LNCAP (cell line): Measurements from ENCODE around the gene BEND3.

Experiments used
- TF ChIP-seq, protein P1 (sequence below): fragments of 450-650 bp; IDR thresholded peaks from 2 replicates; pipeline ENCODE4 v1.5.1; 2017; ENCODE audit warnings: mild to moderate bottlenecking

The BEND3 gene

GRCh38 chr6:107115695-107116327, 496 bp upstream of the BEND3 start:
- TF ChIP-seq, protein P1, sequence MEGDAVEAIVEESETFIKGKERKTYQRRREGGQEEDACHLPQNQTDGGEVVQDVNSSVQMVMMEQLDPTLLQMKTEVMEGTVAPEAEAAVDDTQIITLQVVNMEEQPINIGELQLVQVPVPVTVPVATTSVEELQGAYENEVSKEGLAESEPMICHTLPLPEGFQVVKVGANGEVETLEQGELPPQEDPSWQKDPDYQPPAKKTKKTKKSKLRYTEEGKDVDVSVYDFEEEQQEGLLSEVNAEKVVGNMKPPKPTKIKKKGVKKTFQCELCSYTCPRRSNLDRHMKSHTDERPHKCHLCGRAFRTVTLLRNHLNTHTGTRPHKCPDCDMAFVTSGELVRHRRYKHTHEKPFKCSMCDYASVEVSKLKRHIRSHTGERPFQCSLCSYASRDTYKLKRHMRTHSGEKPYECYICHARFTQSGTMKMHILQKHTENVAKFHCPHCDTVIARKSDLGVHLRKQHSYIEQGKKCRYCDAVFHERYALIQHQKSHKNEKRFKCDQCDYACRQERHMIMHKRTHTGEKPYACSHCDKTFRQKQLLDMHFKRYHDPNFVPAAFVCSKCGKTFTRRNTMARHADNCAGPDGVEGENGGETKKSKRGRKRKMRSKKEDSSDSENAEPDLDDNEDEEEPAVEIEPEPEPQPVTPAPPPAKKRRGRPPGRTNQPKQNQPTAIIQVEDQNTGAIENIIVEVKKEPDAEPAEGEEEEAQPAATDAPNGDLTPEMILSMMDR: no peak

DNA sequence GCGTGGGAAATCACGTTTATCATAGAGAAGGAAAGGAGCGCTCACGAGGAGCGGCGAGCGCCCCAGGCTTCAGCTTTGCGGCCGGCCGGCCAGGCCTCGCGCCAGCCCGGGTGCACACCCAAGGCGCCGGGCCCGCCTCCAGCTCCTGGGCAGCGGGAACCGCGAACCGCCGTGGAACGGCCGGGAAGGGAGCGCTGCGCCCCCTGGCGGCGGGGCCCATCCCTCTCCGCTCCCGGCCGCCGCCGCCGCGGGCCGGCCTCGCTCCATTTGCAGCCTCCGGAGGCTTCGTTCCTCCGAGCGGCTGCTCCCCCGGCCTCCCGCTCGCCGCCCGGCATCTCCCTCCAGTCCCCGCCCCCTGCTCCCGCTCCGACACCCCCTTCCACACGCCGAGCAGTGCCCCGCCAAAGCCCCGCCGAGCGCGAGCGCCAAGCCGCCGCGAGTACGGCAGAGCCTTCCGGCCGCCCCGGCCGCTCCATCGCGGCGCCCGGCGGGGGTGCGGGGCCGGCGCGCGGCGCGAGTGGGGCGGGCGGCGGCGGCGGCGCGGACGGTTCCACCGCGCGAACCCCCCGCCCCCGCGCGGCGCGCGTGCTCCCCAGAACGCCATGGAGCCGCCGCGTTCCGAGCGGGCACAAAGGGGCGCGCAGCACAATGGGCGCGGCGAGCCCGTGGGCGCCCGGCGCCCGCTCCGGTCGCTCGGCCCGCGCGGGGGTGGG, 946 bp downstream of the BEND3 start:
- TF ChIP-seq, protein P1: peak; percentile 88

GRCh38 chr6:107110200-107110599, 5.1 kb downstream of the BEND3 start:
- TF ChIP-seq, protein P1: no peak

GRCh38 chr6:107108201-107108890, 7.0 kb downstream of the BEND3 start:
- TF ChIP-seq, protein P1: no peak

DNA sequence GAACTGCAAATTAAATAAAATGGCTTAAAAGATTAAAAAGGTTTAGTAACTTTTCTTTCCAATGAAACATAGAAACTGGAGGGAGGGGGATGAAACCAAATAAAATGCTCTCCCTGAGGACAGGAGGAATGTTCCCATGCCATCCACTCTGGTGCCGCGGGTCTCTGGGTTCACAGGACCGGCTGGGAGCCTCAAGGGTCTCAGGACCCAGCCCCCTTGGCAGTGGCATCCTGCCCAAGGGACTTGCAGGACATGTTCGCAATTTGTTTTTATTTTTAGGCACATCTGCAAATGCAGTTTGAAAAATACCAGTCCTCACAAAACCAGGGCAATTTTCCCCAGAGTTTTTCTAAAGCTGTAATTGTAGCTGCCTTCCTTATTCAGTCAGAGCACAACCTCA, 7.5 kb downstream of the BEND3 start:
- TF ChIP-seq, protein P1: no peak

DNA sequence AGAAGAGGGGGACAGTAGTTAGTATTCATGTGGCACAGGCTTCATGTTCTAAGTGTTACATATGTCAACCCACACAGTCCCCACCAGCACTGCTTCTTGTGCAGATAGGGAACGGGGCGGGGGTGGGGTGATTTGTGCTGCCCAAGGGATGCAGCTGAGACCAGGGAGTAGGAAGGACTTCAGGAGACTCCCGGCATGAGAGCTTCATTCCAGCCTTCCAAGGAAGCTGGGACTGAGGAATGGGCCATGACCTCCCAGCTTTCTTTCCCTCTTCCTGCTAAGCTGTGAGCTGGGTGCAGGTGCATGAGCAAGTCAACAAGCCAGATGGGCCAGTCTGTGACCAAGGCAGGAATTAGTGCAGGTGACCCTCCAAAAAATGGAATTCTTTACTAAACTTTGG, 9.2 kb downstream of the BEND3 start:
- TF ChIP-seq, protein P1: no peak

GRCh38 chr6:107105511-107106116, 9.7 kb downstream of the BEND3 start:
- TF ChIP-seq, protein P1: no peak
